GM18499 (cell line): ENCODE results near the gene THSD4.

ENCODE experiments used
- ATAC-seq: cut with Tn5 transposase; IDR thresholded peaks from one replicate; pipeline ENCODE4 v1.9.1; 2021; ENCODE audit warnings: moderate number of reproducible peaks; ENCODE audit not compliant: insufficient read depth, unreplicated experiment

Gene THSD4

DNA sequence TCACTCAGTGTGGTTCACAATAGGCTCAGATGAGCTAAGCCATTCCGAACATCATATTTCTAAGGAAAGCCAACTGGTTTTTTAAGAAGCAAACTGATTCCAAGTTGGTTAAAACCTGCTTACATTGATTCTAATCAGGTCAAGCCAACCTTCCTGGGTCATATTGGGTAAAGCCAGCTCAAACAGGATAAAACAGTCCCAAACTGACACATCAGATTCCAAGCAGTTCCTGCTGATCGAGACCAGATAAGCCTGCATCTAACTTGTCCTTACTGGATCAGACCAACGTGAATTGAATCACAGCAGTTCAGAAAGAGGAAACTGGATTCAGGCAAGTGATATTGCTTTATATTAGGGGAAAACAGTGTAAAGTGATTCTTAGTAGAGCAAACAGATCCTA lies 18.6 kb upstream of the THSD4 start:
- no peak for ATAC-seq

DNA sequence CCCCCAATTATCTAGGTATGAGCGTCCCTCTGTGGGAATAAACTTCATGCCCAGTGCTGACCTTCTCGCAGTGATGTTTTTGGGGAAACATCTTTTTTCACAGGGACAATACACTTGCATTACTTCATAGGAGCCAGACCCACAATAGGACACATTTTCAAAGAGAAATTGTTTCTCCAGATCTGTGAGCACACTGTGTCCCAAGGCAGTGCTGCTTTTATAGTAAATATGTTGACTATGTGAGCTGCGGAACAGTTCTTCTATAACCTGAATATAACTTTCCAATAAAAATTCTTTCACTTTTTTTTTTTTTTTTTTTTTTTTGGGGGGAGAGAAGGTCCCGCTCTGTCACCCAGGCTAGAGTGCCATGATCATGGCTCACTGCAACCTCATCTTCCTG lies 17.4 kb upstream of the THSD4 start:
- ATAC-seq, result no peak

DNA sequence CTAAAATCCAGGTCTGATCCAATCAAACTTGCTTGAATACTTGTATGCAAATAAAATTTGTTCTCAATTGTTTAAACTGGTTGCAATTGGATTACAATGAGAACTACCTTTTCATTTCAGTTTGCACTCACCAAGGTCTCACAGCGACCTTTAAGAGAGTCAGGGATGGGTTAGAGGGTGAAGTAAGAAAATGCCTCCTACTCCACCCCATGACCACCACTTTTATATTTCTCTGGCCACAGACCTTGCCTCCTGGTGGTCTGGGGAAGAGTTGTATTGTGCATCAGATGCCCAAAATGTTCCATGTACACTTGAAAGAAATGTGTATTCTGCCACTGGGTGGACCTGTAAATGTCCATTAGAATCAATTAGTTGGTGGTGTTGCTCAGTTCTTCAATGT lies 16.4 kb upstream of the THSD4 start:
- ATAC-seq, result no peak

DNA sequence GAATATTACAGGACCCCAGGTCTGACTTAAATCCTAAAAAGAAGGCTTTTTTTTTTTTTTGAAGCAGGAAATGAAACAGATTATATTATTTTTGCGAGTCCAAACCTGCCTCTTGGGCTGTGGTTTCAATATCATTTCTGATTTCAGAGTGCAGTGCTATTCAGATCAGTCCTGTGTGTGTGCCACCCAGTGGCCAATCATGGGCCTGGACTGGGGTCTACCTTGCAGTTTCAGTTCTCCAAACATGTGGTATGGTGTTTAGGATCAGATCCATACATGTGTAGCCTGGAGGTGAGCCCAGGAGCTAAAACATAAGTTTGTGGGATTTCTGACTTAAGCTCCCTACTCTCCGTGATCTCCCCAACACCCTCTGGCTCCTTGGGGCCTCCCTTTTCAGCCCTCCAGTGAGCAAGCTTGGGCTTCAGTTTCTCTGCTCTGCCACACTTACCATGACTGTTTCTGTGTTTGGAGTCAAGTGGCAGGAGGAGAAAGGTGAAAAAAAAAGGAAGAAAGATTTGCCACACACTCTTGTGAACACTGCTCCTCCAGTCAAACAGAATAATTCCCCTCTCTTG lies 12.1 kb upstream of the THSD4 start:
- ATAC-seq, result no peak

DNA sequence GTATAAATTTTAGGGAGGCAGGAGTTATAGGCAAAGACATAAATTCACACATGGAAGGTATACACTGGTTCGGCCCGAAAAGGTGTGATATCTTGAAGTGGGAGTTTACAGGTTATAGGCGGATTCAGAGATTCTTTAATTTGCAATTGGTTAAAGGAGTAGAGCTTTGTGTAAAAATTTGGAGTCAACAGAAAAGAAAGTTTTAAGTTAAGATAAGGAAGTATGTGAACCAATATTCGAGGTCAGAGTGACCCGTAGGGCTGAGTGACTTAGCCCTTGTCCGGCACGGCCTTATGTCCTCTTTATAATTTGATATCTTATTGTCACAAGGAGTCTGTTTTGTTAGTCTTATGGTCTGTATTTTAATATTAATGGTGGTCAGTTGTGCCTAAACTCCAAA lies 10.6 kb upstream of the THSD4 start:
- ATAC-seq, result no peak

DNA sequence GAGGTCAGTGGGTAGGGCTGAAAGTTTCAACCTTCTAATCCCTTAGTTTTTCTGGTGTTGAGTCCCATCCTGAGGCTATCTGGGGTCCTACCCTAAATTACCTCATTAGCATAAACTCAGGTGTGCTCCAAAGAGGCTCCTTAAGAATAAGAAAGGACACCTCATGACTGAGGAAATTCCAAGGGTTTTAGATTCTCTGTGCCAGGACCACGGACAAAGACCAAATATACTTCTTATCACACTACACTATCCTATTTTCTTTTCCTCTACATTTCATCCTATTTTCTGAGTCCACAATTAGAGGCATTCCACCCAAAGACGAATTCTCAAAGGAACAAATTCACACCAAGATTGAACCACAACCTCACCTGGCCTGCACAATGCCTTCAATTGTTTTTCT lies 9.8 kb upstream of the THSD4 start:
- no peak for ATAC-seq

DNA sequence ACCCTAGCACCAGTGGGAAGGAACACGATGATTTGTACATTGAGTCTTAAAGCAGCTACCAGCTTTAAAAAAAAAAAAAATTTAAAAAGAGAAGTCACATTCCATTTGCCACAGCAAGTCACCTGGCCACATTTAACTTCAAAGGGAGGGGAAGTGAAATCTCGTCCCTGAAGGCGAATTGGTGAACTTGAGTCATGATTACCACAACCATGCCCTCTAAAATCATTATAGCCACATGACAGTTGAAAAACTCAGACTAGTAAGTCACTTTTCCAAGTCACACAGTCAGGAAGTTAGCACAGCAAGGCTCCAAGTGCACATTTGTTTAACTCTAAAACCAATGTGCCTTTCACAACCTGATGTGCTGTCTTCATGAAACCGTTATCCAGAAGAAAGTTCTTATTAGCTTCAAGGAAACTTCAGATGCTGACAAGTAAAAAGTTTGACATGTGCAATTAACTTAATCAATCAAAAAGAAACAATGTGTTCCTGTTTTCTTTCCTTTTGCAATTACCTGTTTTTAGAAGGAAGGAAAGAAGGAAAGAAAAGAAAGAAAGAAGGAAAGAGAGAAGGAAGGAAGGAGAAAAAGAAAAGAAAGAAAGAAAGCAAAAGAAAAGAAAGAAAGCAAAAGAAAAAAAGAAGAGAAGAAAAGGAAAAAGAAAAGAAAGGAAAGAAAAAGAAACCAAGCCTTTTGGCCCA lies 8.3 kb upstream of the THSD4 start:
- ATAC-seq, result no peak

DNA sequence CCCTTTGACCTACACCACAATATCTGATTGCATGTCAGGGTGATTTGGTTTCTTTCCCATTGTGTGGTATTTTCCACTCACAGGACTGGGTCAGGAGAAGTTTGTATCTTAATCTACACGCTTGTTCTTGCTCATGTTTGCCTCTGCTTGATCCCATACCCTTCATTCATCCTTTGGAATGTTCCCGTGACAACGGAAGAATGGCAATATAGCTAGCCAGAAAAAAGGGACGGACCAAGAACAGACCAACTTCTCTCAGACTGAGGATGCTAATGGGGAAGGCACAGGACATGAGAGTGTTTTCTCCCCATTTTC lies 7.8 kb upstream of the THSD4 start:
- ATAC-seq, result no peak

DNA sequence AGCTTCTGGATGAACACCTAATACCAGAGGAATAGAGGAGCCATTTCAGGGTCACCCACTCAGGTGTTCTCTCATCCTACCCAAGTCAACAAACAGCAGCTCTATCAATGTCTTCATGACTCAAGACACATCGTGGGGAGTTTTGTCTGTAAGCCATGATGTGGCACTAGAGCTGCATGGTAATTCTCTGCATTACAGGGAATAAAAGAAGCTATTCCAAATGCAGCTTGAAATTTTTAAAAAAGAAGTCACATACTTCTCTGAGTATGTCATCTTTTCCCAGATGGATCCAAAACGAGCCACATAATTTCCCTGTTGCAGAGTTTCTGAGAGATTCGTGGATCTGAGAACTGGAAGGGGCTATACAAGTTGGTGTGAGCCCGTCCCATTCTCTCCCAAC lies 6.1 kb upstream of the THSD4 start:
- ATAC-seq, result no peak

DNA sequence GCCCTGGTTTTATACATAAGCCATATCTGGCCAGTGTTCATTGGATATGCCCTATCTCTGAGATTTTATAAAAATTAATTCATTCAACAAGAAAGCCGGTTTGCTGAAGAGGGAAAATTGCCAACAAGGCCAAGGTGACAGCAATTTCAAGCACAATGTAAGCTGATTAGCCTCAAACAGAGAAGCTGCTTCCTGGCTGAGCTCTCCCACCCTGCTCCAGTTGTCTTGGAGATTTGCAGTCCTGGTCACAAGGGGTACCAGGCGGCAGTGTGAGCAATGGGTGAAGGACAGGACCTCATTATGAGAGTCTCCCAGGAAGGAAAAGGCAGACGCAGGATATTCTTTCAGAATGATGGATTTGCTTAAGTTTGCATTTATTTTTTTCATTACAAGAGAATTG lies 5.4 kb upstream of the THSD4 start:
- ATAC-seq, result no peak

DNA sequence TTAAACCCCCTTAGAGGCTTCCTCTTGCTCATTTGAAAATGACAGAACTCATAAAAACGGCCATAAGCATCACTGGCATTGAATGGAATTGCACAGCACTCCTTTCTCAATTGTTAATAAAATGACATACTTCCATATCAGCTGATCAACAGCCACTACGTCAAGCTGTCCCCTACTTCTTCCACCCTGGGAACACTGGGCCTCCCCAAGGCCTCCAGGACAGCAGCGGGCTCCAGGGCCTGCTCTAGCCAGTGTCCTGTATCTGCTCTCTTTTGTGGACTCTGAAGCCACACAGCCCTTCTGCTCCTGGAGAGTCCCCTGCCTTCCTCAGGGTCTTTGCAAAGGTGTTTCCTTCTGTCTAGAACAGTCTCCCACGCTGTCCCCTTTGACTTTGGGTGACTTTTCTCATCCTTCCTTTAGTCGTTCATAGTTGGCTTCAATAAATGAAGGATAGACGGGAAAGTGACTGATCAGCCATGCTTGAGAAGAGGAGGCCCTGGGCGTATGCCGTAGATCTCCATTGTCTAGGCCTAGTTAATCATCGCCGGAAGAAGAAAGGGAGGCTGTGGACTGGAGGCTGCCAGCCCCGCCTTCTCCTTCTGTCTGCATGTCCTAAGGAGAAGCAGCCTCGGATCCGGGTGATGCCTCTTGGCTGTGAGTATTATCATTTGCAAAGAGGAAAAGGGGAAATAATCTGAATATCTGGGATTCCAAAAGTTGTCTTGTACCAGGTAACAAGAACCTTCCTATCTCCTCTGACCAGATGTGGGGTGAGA lies 4.7 kb upstream of the THSD4 start:
- ATAC-seq, result no peak

DNA sequence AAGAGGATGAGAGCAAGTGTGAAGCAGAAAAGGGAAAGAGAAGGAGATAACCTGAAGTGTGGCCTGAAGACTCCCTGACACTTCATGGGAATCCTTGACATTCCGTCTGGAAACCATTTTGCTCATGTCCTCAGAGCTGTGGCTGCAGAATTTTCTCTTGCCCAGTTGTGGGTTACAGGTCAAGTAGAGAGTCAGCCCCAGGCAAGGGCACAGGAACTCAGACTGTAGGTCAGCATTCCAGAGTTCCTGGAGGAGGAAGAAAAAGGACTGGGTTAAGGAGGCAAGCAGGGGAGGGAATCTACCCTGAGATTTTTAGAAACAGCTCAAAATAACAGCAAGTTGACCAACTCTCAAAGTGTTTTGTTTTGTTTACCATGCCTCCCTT lies 4.1 kb upstream of the THSD4 start:
- ATAC-seq, result no peak

DNA sequence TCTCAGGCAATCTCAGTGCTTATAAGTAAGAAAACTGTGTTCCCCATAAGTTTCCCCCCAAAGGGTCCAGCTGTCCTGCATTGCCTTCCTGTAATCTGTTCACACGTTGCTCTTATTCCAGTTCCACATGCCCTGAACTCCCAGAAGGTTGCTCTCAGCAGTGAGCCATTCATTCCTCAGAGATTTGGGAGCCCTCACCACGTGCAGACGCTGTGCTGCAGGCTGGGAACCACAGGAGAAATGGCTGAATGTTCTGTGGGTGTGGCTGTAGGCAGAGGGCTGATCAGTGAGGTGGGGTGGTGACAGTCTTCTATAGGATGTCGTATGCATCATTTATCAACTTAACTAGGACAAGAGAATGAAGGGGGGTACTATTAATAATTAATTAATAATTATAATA lies 3.3 kb upstream of the THSD4 start:
- ATAC-seq, result no peak

DNA sequence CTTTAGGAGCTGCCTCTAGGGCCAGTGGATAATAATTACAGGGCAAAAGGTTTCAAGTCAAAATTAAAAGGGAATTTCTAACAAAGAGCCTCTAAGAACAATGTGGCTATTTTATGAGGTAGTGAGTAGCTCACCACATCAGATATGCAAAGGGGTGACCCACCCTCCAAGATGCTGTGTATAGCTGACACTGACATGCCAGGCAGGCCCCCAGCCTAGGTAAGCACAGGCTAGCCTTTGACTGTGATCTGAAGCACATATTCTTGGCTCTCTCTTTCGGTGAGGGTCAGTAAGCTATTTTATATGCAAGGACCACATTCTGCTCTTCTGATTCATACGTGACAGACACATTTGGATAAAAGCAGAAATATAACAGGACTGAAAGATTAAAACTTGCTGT lies 2.8 kb upstream of the THSD4 start:
- ATAC-seq, result no peak

DNA sequence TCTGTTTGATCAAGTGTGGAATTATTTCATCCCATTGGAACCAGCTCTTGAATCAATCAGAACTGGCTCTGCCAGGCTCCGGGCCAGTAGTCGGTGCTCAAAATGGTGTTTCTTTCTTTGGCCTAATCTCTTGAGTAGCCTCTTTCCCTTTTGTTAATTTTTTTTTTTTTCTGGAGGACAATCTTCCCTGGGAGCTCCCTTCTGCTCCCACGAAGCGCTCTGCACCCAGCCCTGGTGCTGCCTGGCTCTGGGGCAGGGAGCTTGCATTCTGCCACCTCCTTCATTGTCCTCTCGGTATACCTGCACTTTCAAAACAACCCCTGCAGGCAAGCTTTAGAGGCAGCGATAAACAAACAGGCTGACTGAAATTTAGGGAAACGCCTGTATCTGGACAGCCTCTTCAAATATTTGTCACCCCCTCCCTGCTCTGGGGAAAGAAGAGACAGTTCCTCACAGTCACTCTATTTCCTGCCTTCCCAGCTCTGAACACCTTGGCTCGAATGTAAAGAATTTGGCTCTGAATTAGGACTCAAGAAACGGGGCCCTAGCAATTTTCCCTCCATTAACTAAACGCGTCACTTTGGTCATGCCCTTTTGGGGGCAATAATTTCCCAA lies 1.1 kb upstream of the THSD4 start:
- ATAC-seq, result no peak

DNA sequence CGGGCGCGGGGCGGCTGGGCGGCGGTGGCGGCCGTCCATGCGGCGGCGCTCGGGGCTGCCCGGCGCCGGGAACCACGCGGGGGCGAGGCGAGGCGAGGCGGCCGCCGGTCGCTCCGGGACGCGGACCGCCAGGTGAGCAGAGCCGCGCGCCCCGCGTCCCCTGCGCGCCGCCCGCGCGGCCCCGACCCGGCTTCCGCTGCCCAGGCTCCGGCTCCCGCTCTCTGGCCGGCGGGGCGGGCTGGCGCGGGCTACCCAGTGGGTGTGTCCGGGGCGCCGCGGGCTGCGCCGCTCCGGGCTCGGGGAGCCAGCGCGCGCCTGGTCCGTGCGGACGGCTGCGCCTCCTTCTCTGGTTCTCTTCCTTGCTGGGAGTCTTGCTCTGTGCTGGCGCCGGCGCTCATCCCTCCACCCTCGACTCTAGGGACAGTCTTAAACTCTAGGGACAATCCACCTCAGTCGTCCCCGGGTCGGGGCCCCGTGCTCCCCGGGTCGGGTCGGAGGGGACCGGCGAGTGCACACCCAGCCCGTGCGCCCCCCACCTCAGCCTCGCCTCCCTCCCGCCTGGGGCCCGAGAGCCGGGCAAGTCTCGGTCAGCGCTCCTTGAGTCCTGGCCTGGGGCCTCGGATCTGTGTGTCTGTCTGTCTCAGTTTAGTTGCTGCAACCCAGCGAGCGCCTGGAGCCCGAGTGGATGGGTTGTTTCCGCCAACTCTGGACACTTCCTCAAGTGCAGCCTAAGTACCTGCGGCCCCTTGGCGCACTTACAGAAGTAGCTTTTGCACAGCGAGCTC lies 488 bp downstream of the THSD4 start:
- ATAC-seq, result no peak

DNA sequence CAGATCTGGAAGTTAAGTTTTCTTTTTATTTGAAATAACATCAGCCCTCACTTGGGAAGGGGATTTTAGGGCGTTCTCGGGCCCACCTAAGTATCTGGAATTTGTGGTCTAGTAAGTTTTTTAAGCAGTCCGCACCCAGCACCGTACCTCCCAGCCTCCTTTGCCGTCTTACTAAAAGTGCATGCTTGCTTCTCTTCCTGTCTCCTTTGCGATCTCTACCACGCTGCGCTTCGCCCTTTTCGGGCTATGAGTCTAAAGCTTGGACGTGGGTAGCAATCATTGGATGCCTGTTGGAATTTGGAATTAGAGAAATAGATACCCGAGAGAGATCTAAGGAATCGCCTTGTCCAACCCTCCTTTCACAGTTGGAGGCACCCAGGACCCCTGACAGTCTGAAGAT lies 1.1 kb downstream of the THSD4 start:
- ATAC-seq, result no peak

DNA sequence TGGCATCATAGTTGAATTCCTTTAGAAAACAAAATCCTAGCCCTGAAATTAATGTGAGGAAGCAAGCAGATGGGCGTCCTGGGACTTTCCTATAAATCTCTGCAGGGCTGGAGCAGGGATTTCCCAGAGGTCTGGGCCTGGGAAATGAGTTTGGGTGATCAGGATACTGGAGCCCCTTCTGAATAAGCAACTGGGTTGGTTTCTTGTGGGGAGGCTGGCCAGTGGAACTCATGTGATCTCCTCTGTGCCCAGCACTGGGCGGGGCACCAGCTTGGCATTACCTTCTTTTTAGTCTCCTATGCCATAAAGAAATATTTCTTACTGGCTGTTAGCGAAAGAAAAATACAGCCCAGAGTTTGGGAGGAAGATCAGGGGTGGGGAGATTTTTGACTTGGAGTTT lies 1.7 kb downstream of the THSD4 start:
- ATAC-seq, result no peak

DNA sequence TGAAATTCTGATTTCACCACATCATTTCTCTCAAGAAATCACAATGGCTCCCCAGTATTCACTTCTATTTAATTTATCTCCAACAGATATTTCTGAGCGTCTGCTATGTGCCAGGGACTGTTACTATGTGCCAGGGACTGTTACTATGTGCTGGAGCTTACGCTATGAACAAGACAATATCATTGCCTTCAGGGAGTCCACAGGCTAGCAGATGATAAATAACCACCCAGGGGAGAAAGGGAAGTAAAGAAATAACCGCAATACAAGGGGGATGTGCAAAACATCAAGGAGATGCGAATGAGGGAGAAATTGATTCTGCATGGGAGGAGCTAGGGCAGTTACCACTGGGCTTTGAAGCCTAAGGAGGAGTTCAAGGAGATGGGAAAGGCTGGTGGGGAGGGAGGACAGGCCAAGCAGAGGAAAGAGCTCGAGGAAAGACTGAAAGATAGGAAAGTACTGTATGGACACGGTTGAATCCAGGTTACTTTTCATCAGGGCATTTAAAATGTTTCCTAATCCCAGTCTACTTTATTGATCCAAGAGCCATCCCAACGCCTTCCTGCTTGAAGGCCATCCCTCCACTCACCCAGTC lies 2.5 kb downstream of the THSD4 start:
- ATAC-seq, result no peak

DNA sequence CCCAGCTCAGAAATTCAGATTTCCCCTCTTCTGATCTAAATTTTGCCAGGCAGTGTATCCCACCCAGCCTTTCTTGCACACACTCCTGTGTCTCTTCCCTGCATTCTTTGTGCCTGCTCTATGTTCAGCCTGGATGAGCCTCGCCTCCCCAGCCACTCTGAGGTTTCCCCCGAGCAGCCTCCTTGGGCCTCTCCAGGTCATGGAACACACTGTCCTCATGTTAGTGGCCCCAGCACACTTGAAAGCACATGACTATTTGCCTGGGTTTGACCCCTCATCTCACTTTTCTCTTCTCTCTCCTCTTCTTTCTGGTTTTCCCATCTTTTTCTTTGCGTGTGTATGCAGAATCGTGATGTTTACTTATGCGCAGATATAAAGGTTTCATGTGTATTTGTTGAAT lies 3.1 kb downstream of the THSD4 start:
- ATAC-seq, result no peak
